GM19324 (cell line): ENCODE results near the gene UCK2.

Experiments
- ATAC-seq: cut with Tn5 transposase; IDR thresholded peaks from one replicate; pipeline ENCODE4 v1.9.1; 2021; ENCODE audit warnings: mild to moderate bottlenecking, moderate library complexity; ENCODE audit not compliant: unreplicated experiment, low FRiP score

The UCK2 gene

DNA sequence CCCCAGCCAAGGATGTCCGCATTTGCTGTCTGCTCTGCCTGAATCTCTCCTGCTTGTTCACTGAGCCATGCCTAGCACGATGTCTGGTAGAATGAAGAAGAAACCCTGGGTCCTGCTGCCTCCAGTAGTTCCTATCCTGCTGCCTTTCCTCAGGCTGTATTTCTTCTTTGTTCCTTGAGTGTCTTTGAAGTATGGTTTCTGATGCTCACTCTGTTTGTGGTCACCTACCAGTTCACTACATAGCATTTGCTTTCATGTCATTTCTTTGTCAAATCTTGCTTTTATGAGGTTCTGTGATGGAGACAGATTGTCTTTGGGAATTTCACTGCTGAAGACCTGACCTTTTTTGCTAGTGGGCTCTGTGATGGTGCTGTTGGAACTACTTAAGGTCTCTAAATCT is 5.9 kb downstream of the UCK2 start:
- no peak for ATAC-seq

DNA sequence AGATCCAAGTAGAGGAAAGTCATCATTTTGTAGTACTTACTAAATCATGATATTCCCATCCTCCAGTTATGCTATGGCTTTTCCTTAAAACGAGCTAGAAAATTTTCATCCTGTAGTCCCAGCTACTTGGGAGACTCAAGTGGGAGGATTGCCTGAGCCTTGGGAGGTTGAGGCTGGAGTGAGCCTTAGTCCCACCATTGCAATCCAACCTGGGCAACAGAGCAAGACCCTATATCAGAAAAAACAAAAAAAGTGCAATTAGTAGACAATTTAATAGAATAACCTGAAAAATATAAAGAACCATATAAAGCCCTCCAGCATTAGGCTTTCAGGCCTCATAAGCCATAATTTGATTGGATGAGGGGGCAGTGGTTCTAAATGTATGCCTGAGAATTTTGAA is 6.8 kb downstream of the UCK2 start:
- ATAC-seq = no peak

DNA sequence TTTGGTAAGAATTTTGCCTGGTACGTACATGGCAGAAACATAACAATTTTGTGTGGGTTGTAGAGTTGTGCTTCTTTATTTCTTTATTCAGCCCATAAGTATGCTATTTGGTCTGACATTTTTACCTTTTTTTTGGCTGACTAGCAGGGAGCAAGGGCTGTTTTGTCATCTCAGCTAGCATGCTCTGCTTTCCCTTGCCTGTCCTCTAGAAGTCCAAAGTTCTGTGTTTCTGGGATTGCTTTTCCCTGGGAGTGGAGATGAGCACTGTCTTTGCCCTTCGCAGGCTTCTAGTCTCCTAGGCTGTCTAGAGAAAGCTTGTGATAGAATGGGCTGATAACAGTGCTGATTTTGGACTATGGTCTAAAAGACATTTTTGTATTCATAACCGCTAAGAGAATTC is 7.5 kb downstream of the UCK2 start:
- no peak for ATAC-seq

DNA sequence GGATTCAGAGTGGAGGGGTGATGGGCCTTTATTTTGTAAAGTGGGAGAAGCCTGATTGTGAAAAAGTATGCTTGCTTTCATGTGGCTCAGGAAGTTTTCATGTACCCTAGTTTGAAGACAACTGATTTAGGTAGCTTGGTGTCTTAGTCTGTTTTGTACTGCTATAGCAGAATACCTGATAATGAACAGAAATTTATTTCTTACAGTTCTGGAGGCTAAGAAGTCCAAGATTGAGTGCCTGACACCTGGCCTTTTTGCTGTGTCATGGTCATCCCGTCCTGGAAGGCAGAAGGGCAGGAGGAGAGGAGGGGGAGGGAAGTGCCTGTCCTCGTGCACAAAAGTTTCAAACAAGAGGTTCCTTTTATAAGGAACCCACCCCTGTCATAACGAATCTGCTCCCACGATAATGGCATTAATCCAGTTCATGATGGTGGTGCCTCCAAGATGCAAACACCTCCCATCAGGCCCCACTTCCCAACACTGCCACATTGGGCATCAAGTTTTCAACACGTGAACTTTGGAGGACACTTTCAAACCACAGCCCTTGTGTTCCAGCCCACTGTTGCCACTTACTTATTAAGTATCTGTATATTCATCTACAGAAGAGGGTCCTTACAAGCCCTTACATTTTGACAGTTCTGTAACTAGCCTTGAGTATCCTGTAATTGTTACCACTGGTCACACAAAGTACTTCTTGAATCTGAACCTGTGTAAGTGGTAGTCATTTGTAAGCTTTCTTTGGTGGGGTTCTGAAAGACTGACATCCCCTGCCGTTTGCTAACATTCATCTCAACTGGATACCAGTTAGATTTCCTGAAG is 9.5 kb downstream of the UCK2 start:
- ATAC-seq = no peak

DNA sequence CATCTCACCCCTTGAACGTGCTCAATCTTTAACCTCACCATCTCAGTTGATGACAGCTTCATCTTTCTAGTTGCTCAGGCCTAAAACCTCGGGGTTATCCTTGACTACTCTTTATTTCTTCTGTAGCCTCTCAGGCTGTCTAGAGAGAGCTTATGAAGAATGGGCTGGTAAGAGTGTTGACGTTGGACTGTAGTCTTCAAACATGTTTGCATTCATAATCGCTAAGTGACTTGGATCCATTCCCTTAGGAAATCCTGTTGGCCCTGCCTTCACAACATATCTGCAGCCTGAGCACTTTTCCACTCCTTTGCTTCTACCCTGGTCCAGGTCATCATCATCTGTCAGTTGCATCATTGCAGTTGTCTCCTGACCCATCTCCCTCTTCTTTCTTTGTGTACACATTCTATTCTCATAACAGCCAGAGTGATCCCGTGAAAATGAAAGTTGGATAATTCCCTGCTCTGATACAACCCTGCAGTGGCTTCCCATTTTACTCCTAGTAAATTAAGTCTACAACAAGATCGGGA is 10.5 kb downstream of the UCK2 start:
- ATAC-seq = no peak

DNA sequence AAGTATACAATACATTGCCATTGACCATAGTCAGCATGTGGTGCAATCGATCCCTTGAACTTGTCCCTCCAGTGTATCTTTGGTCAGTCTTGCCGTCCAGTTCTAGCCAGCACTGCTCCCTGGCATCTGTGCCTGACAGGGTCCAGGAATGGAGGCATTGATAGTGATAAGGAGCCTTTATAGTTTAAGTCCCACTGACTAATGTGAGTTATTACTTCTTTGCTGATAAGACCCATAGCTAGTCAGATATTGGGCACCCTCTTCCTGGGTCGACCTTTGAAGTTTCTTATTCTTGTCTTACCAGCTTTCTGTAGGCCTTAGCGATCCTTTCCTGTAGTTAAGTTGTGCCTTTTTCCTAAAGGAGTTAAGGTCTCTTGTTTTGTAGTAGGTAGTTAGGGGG is 13.0 kb downstream of the UCK2 start:
- ATAC-seq = no peak

DNA sequence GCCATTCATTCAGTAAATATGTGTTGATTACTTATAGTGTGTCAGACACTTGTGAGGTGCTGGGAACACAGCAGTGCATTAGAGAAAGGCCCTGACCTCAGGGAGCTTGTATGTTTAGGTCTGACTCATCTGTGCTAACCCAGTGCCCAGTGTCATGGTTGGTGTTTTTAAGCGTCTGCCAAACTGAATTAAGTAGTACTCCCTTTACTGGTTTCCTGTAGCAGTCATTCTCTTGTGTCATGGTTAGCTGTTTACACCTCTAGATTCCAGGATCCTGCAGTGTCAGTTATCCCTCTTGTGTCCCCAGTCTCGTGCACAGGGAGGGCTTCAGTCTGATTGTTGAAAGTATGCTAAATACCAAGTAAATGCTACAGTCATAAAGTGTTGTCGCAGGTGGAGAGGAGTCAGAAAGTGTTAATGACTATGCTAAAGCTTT is 14.2 kb downstream of the UCK2 start:
- ATAC-seq = no peak

DNA sequence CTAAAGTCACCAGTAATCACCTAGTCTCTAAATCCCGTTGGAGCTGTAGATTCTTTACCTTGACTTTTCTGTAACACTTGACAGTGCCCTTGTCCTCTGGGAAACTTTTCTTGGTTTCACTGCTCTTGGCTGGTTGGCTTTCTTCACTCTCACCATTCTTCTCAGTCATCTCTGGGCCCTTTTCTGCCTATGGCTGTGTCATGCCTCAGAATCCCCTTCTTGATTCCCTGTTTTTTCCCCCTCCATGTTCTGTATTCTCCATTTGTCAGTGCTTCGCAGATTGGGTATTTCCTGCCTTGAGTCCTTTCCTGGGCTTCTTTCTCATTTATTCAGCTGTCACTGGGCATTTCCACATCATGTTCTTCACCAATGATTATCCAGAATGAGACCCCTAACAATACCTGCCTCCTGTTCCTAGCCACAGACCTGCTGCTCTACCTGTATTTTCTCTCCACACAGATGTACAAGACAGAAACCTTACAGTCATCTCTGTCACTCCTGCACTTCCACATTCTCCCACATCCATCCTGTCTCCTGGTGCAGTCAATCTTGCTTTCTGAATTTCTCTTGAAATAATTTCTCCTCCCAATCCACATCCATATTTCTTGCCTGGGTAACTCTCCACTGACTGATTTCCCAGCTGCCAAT is 14.7 kb downstream of the UCK2 start:
- ATAC-seq = no peak

DNA sequence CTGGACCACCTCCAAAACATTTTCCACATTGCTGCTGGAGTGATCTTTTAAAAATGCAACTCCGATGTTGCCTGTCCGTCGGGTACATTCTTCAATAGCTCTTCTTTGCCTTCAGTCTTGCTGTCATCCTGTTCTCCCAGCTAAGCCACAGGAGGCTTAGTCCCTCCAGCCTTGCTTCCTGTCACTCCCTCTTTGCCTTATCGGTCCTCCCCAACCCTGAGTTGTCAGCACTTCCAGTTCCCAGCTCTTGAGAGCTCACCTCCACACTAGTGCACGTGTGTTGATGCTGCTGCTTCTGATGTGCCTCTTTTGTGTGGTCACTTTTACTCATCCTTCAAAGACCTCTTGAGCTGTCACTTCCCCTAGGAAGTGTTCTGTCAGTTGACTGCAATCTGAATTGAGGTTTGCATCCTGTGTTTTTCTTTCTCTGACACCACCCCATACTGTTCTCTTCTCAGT is 15.3 kb downstream of the UCK2 start:
- no peak for ATAC-seq

DNA sequence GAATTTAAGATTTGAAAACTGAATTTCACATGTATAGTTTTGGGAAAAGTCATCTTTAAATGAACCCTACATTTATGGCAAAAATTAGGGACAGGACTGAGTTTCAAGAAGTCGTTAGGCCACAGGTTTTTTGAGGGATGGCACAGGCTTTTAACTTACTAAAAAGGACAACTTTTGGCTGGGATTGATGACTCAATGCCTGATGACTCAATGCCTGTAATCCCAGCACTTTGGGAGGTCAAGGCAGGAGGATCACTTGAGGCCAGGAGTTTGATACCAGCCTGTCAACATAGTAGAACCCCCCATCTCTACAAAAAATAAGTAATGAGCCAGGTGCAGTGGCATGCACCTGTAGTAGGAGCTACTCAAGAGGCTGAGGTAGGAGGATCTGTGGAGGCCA is 15.9 kb downstream of the UCK2 start:
- ATAC-seq = no peak

DNA sequence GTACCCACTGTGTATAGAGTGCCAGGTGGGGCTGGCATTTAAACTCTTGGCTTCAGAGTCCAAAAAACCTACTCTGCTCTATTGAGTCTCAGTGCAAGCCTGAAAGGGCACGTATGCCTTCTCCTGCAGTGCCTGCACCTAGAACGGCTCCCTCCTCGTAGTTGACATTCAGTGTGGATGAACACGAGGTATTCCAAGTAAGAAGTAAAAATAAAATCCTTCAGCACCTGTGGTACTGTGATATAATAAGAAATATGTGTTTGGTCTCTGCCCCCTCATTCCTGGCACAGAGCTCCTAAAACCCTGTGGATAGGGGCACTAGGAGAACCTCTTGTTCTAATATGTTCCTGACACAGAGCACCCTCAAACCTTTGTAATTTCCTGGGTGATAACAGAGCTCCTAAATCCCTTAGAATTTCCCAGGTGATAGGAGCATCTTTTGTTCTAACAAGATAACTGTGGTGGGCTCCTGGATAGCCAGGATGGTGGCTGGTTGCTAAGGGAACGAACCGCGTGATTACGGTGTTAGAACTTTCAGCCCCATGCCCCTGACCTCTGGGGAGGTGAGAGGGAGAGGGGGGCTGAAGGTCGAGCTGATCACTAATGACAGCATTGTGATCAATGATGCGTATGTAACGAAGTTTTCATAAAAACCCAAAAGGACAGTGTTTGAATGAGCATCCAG is 16.8 kb downstream of the UCK2 start:
- ATAC-seq = no peak

DNA sequence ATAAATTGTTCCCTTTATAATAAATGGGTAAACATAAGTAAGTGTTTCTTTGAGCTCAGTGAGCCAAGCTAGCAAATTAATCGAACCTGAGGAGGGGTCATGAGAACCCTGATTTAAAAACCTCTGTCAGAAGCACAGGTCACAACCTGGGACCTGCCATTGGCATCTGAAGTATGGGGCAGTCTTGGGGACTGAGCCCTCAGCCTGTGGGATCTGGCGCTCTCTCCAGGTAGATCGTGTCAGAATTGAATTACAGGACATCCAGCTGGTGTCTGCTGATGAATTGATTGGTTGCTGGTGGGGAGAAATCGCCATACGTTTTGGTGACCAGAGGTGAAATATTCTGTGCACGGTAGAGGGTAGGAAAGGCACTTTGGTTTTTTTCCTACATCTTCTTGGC is 17.5 kb downstream of the UCK2 start:
- ATAC-seq = no peak

DNA sequence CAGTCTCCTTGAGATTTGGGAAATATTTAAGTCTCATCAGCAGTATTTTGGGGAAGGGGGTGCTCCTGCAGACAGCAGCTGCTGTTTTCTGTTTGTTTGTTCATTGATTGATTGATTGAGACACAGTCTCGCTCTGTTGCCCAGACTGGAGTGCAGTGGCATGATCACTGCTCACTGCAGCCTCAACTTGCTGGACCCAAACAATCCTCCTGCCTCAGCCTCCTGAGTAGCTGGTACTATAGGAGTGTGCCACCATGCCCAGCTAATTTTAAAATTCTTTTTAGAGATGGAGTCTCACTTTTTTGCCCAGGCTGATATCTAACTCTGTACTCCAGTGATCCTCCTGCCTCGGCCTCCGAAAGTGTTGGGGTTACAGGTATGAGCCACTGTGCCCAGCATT is 18.2 kb downstream of the UCK2 start:
- ATAC-seq = no peak

DNA sequence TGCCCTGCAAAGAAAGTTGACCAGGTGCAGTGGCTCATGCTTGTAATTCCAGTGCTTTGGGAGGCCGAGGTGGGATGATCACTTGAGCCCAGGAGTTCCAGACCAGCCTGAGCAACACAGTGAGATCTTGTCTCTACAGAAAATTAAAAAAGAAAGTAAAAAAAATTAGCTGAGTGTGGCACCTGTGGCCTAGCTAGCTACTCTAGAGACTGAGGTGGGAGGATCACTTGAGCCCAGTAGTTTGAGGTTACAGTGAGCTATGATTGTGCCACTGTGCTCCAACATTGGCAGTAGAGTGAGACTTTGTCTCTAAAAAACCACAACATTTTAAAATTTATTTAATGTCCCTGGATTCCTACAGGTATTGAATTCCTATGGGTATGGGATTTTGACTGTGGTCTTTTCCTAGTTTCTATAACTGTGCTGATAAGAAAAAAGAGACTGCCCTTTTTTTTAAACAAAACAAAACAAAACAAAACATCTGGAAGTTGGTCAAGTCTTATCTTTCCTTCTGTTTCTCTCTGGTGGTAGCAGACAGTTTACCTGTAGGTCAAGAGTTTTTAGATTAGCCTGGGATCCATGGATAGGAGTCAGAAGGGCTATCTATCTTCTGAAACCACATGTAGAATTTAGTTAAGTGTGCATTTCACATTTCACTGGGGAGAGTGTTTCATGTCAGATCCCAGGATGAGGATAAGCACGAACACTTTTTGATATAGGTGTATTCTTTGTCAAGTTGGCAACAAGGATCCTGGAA is 18.8 kb downstream of the UCK2 start:
- ATAC-seq = peak; percentile 55

DNA sequence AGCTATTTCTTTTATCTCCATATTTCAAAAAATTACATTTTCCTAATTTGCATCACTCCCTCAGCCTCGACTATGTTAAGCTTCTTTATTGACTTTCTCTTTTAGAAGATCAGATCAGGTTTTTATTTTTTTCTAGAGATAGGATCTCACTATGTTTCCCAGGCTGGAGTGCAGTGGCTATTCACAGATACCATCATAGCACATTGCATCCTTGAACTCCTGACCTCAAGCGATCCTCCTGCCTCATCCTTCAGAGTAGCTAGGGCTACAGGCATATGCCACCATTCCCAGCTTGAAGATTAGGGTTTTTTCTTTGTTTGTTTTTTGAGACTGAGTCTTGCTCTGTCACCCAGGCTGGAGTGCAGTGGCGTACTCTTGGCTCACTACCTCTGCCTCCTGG is 20.1 kb downstream of the UCK2 start:
- no peak for ATAC-seq

DNA sequence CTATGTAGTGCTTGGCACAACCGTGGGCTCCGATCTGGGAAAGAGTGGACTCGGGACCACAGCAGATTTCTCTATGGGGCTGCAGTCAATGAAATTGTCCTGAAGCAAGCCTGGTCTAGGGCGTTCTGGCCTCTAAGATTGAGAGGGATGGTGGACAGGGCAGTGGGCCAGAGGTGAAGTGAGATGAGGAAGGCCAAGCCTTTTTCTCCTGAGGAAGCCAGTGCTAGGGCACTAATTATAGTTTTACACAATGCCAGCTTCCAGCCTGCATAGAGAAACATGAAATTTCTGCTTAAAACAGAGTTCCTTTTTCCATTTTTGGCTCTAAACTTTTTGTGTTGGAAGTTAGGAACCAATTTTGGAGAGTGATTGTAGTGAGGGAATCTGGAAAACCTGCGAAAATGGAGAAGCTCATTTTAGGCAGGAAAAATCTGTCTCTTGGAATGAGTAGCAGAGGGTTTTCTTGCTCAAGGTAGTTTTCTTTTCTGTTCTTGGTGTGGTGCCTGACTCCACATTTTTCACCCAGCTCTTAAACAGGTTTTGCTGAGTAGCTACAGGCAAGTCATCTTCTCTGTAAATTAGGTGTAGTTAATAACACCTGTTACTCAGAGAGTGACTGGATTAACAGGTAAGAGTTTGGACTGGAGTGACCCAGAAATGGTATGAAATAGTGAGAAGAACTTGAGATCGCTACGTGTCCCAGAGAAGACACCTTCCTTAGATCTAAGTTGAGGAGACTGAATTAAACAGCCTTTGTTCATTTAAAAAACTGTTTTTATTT is 22.1 kb downstream of the UCK2 start:
- ATAC-seq = no peak

DNA sequence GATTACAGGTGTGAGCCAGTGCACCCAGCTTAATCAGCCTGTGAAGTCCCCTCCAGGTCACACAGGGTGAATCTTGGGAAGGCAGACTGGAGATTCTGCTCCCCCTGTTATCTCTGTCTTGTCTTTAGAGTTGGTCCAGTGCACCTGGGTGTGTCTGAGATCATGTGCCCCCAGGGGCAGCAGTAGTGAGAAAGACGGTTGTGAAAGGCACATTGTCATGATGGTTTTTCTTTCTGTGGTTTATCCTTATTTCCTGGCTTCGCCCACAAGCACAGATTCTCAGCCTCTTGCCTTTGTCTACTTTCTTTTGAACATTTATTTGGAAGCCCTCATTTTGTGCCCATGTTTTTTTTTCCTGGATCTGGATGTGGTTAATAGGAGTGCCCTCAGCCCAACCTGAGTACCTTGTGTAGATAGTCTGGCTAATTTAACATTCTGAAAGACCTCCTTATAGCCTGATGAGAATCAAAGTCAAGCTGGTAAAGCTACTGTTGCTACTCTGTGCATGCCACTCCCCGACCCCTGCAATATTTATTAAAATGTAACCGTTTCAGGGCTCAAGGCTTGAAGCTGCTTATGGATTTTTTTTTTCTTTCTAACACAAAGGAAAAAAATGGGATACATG is 23.7 kb downstream of the UCK2 start:
- peak; percentile 64 for ATAC-seq

DNA sequence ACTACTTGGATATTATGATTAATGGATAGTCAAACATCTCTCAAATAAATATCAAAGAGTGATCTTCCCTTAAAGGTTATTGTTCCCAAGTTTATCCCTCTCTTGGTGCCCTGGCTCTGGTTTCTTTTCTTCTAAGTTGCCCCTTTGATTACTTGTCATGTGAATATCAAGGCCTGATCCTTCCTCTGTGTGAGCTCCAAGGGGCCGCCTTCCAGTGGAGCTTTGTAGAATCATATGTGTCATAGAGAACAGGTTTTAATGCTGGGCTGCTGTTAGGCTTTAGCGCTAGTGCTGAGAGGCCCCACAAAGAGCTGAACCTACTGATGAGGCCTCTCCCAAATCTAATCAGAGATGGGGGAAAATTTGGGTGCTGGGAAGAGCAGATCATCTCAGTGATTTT is 25.5 kb downstream of the UCK2 start:
- ATAC-seq = no peak

DNA sequence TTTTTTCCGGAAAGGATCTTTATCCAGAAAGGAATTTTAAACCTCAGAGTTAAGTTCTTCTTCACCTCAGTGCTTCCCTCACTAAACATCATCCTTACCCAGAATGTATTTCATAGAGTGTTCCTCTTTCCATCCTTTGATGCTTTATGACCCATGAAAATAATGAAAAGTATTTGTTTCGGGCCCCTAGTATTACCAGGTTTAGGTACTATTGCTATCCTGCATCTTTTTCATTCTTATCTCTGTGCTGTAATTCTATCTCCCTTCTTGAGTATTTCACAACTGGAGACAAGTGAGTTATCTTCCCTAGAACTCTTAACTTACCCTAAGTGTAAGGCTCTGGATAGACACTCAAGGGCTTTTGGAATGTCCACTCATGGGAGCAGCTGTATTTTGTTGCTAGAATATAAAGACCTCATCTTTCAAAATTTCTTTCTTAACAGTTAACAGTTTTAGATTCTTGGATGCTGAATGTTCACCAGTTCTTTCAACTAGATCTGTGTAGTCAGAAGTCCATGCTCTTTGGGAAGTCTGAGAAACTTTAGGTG is 26.2 kb downstream of the UCK2 start:
- no peak for ATAC-seq
